GM12878 (cell line): ENCODE measurements around the gene PTPRH. TPM values are rescaled to one million over a fixed set of nuclear protein-coding genes. Genes with fewer than 3 reads are reported as not detected.

Experiments used
- BHLHE40 ChIP-seq, 2 experiments: fragments of 450-650 bp in 1 of 2; IDR thresholded peaks; 2 replicates each; pipeline ENCODE4 v1.6.1; 2011 to 2017; ENCODE audit warnings: low read depth in 2 of 2, borderline replicate concordance in 1 of 2, improper control_type of control experiment in 1 of 2, low read length in 1 of 2, mild to moderate bottlenecking in 1 of 2
- GABPA ChIP-seq: IDR thresholded peaks from 2 replicates; pipeline ENCODE4 v1.6.1; 2014; ENCODE audit warnings: antibody characterized with exemption, low read depth, mild to moderate bottlenecking, inconsistent platforms
- MYC ChIP-seq: IDR thresholded peaks from 2 replicates; pipeline ENCODE4 v1.6.1; 2011; ENCODE audit warnings: mild to moderate bottlenecking, low read length, moderate library complexity, inconsistent platforms; ENCODE audit not compliant: insufficient read depth, insufficient replicate concordance, insufficient read length, severe bottlenecking
- RELB ChIP-seq: fragments of 450-650 bp; IDR thresholded peaks from 2 replicates; pipeline ENCODE4 v1.6.1; 2017; ENCODE audit warnings: low read depth, mild to moderate bottlenecking, moderate library complexity
- SMARCA5 ChIP-seq: fragments of 450-650 bp; IDR thresholded peaks from 2 replicates; pipeline ENCODE4 v1.6.1; 2017; ENCODE audit warnings: mild to moderate bottlenecking
- USF1 ChIP-seq: IDR thresholded peaks from 2 replicates; pipeline ENCODE4 v1.6.1; 2011; ENCODE audit warnings: borderline replicate concordance, low read depth, mild to moderate bottlenecking, moderate library complexity, mixed read lengths, low read length; ENCODE audit not compliant: insufficient read depth; ENCODE audit errors: extremely low read length
- ZBED1 ChIP-seq: IDR thresholded peaks from 2 replicates; pipeline ENCODE4 v1.6.1; 2016; ENCODE audit warnings: borderline replicate concordance
- polyA plus RNA-seq, 11 experiments: library from polyadenylated mRNA; depleted of rRNA in 4 of 11; unstranded in 6 of 11; stranded (reverse) in 5 of 11; fragments of >200 nt; fragmentation: Nextera tagmentation in 4 of 11; fragmentation: Illumina TruSeq in 1 of 11; extraction: Ambion mirVana in 4 of 11; extraction: Trizol in 1 of 11; gene quantifications; 1 replicate in 1 of 11; 2 replicates in 10 of 11; pipeline versions ENCODE4 v1.2.1 to v1.2.3, GENCODE V29; 2011 to 2016; ENCODE audit warnings: inconsistent platforms in 2 of 11, missing spikeins in 2 of 11, low read depth in 1 of 11
- total RNA-seq, 4 experiments: library from RNA; depleted of rRNA in 3 of 4; stranded (reverse); fragments of >200 nt in 3 of 4; fragmentation: Illumina TruSeq in 1 of 4; extraction: Trizol in 1 of 4; gene quantifications; 2 replicates each; pipeline versions ENCODE4 v1.2.1 to v1.2.3, GENCODE V29; 2013 to 2021
- TF ChIP-seq, protein P1 (sequence below): IDR thresholded peaks from 2 replicates; pipeline ENCODE4 v1.6.1; 2012; ENCODE audit warnings: low read depth, low read length, improper control_type of control experiment

Gene PTPRH
- total and polyA plus RNA-seq, 10 of the 15 experiments (the other 5 are each of a cell fraction or from before 2014, with no cell fraction given): 0.08 TPM; not detected in 9

- TF ChIP-seq USF1 (peak; percentile 67), ZBED1 (no peak), RELB (no peak), MYC (no peak), GABPA (no peak), SMARCA5 (0 out of 2 replicates have a peak, but pooled peaks have one; percentile 56), BHLHE40 (IDR thresholded peaks at IDR 0.05; ENCODE audit: borderline replicate concordance in 1 of 2, low read depth in 2 of 2, low read length in 1 of 2) (peak; percentile 82 to 90; a peak in 3 of 4 replicates)
- TF ChIP-seq, protein P1, sequence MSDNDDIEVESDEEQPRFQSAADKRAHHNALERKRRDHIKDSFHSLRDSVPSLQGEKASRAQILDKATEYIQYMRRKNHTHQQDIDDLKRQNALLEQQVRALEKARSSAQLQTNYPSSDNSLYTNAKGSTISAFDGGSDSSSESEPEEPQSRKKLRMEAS: peak; percentile 71
Measured at GRCh38 chr19:55179606-55180484, 29.5 kb downstream of the PTPRH start, which contains the start of gene SYT5 (continued).
